ENCODE results near the gene SUN2. TPM values are rescaled to one million over a fixed set of nuclear protein-coding genes. Genes with fewer than 3 reads are reported as not detected.

The SUN2 gene
- total RNA-seq, 2 experiments from 2014 or later, result 120 to 121 TPM

DNA sequence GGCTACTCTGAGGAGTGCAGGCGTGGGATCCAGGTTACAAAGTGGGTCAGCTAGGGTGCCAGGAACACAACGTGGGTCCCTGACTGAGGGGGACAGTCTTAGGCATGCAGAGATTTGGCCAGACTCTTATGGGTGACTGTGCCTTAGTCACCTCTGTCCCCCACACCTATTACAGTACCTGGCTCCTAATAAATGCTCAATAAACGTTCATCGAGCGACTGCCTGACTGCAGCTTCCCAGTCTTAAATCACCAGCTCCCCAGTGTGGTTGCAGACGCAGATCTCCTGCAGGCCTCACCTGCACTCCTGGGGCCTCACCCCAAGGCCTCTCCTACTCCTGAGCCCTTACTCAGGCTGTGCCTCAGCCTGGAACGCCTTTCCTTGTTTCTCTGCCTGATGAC, 3.2 kb upstream of the SUN2 start:
- Mint-ChIP-seq H3K27ac (no peak overlapping the region), H3K9me3 (no peaks in the 10 kb centered on the region), H3K36me3 (ENCODE audit: low read depth) (no peaks in the 10 kb centered on the region), H3K4me3 (no peak overlapping the region), H3K27me3 (ENCODE audit: low read depth) (no peaks in the 10 kb centered on the region), H3K4me1 (ENCODE audit: low read depth) (peaks cover 26% of the 10 kb centered on the region)
- intact Hi-C loops (cut with micrococcal nuclease), result loop anchor here (2.0 to 10.0 kb wide), 6 partner anchors 83 to 577 kb away; partner anchors contain the start of genes MAFF, NPTXR, PLA2G6 and RPL3
- DNase-seq, result no peak
- CTCF ChIA-PET, result interaction anchor here (0.7 to 4.1 kb wide), 4 partner anchors 9 to 84 kb away, joined by 3 to 23 read pairs (median 8); partner anchors contain the start of gene NPTXR

GRCh38 chr22:38758276-38758945, 2.6 kb upstream of the SUN2 start:
- H3K36me3 Mint-ChIP-seq (ENCODE audit: low read depth), result peaks cover under 1% of the 10 kb centered on the region
- H3K27me3 Mint-ChIP-seq (ENCODE audit: low read depth), result no peaks in the 10 kb centered on the region
- intact Hi-C loops (cut with micrococcal nuclease), result loop anchor here (2.0 to 10.0 kb wide), 6 partner anchors 84 to 576 kb away; partner anchors contain the start of genes MAFF, NPTXR, PLA2G6 and RPL3
- H3K4me1 Mint-ChIP-seq (ENCODE audit: low read depth), result peaks cover 31% of the 10 kb centered on the region
- peak; percentile 91 for DNase-seq
- CTCF ChIA-PET, result interaction anchor here (0.6 to 4.1 kb wide), 5 partner anchors 9 to 216 kb away, joined by 3 to 23 read pairs (median 4); partner anchors contain the start of gene NPTXR
- no peaks in the 10 kb centered on the region for H3K9me3 Mint-ChIP-seq
- H3K4me3 Mint-ChIP-seq, result peak overlapping the region; percentile 25
- H3K27ac Mint-ChIP-seq, result no peak overlapping the region

GRCh38 chr22:38757464-38757757, 1.6 kb upstream of the SUN2 start:
- H3K36me3 Mint-ChIP-seq (ENCODE audit: low read depth), result peaks cover 6% of the 10 kb centered on the region
- CTCF ChIA-PET, result interaction anchor here (1.5 to 4.1 kb wide), 2 partner anchors 10 to 25 kb away, joined by 3 to 23 read pairs; no protein-coding TSS in a partner anchor

DNA sequence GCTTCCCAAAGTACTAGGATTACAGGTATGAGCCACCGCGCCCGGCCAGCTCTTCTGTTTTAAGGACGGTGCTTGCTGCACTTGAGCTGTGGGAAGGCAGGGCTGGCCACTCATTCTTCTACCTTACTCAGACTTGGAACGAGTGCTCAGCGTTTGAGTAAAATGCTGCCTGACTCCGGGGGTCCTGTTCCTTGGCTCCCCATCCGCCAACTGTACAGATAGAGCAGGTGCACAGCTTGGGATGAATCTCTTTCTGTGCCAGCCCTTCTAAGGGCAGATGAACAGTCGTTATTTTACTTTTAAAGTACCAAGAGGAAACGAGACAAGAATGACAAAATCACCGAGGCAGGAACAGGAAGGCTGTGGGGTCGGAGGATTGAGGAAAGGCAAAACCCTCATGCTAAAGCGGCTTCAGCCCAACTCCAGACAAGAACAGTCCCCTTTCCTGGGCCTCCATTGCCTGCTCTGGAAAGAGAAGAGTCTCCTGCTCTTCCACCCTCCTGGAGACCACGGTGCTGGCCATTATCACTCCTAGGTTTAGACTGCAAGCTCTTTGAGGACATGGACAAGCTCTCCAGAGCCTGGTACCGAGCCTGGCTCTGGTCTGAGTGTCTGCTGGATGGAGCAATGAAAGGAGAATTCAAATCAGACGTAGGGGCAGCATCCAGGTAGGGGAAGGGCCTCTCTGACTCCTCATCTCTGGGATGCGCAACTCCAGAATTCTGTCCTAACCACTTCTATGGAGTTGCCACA, 1.1 kb upstream of the SUN2 start:
- H3K27me3 Mint-ChIP-seq (ENCODE audit: low read depth), result no peaks in the 10 kb centered on the region
- DNase-seq, result peak; percentile 70

More at GRCh38 chr22:38757464-38757757, 1.6 kb upstream of the SUN2 start:
- intact Hi-C loops (cut with micrococcal nuclease), result loop anchor here (5.0 to 10.0 kb wide), 5 partner anchors 85 to 575 kb away; partner anchors contain the start of genes MAFF, NPTXR, PLA2G6 and RPL3
- H3K4me1 Mint-ChIP-seq (ENCODE audit: low read depth), result peaks cover 38% of the 10 kb centered on the region
- DNase-seq, result no peak
- H3K9me3 Mint-ChIP-seq, result no peaks in the 10 kb centered on the region
- H3K27me3 Mint-ChIP-seq (ENCODE audit: low read depth), result no peaks in the 10 kb centered on the region
- H3K27ac Mint-ChIP-seq, result no peak overlapping the region
- peak overlapping the region; percentile 77 for H3K4me3 Mint-ChIP-seq

DNA sequence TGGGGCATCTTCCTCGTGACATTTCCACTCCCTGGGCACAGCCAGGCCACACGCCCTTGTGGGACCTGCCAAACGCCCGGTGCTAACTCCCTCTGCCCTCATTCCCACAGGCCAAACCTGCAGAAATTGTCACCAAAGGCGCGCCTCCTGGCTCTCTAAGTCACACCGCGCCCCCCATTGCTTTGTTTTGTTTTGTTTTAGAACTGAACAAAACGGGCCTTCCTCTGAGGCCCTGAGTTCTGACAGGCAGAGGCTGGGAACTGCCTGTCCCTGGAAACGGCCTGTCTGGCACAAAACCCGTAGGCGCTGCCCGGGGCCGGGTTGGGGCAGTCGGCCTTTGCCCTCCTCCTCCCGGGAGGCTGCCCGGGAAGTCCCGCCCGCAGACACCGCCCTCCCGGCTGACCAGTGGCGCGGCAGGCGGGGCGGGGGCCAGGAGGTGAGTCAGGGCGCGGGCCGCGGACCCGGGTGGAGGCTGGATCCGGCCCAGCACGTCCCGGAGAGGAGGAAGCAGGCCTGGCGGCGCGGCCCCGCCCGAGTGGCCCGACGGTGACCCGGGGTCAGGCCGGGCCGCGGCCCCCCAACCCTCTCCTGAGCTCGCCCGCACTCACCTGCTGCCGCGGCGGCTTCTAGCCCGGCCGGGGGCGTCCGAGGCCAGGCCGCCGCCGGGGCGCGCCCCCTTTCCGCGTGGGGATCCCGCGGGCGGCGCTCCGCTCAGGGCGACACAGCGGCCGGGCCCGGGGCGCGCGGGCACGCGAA, 465 bp downstream of the SUN2 start:
- DNase-seq, result peak; percentile 61
- intact Hi-C loops (cut with micrococcal nuclease), result loop anchor here (2.0 to 10.0 kb wide), 6 partner anchors 39 to 573 kb away; partner anchors contain the start of genes DNAL4, MAFF, NPTXR and PLA2G6
- peak overlapping the region; percentile 92 for H3K27ac Mint-ChIP-seq
- peak overlapping the region; percentile 92 for H3K4me3 Mint-ChIP-seq
- peaks cover 57% of the 10 kb centered on the region for H3K4me1 Mint-ChIP-seq (ENCODE audit: low read depth)
- peaks cover 22% of the 10 kb centered on the region for H3K36me3 Mint-ChIP-seq (ENCODE audit: low read depth)
- no peaks in the 10 kb centered on the region for H3K27me3 Mint-ChIP-seq (ENCODE audit: low read depth)
- no peaks in the 10 kb centered on the region for H3K9me3 Mint-ChIP-seq
- CTCF ChIA-PET, result no interaction called here

More for the DNA sequence above, 1.1 kb upstream of the SUN2 start:
- intact Hi-C loops (cut with micrococcal nuclease), result loop anchor here (5.0 to 10.0 kb wide), 5 partner anchors 85 to 575 kb away; partner anchors contain the start of genes MAFF, NPTXR, PLA2G6 and RPL3
- Mint-ChIP-seq H3K4me3 (peak overlapping the region; percentile 77), H3K27ac (peak overlapping the region; percentile 88), H3K4me1 (ENCODE audit: low read depth) (peaks cover 44% of the 10 kb centered on the region), H3K9me3 (no peaks in the 10 kb centered on the region), H3K36me3 (ENCODE audit: low read depth) (peaks cover 11% of the 10 kb centered on the region)
- CTCF ChIA-PET, result interaction anchor here (1.2 to 4.1 kb wide), 4 partner anchors 10 to 24 kb away, joined by 3 to 23 read pairs (median 10); no protein-coding TSS in a partner anchor

DNA sequence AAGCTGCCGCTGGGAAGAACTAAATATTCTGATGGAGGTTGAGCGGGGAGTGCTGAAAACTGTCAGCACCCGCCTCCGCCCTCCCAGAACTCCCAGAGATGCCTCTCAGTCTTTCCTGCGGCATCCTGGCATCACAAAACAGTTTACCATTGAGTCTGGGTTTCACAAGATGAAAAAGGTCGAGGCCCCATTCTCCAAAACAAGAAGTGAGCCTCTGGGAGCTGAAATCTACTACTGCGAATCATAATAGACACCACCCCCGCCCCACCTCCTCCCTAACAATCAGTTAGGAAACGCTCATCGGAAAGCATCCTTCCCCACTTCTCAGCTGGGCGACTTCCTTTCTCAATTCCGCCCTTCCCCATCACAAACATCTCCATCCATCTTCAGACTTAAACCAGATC, 1.0 kb downstream of the SUN2 start:
- Mint-ChIP-seq H3K4me1 (ENCODE audit: low read depth) (peaks cover 62% of the 10 kb centered on the region), H3K36me3 (ENCODE audit: low read depth) (peaks cover 26% of the 10 kb centered on the region), H3K9me3 (no peaks in the 10 kb centered on the region), H3K27me3 (ENCODE audit: low read depth) (no peaks in the 10 kb centered on the region), H3K27ac (peak overlapping the region; percentile 92), H3K4me3 (peak overlapping the region; percentile 92)
- intact Hi-C loops (cut with micrococcal nuclease), result loop anchor here (1.0 to 10.0 kb wide), 7 partner anchors 40 to 572 kb away; partner anchors contain the start of genes DNAL4, GTPBP1, MAFF and NPTXR
- DNase-seq, result peak; percentile 72
- CTCF ChIA-PET, result interaction anchor here (1.7 kb wide), 1 partner anchor 14 kb away, joined by 5 read pairs; no protein-coding TSS in a partner anchor

- H3K27ac Mint-ChIP-seq, result peak overlapping the region; percentile 92
- H3K27me3 Mint-ChIP-seq (ENCODE audit: low read depth), result no peaks in the 10 kb centered on the region
- peak; percentile 52 for DNase-seq
- CTCF ChIA-PET, result interaction anchor here (1.5 to 1.7 kb wide), 2 partner anchors 14 to 22 kb away, joined by 4 to 5 read pairs; no protein-coding TSS in a partner anchor
- intact Hi-C loops (cut with micrococcal nuclease), result loop anchor here (1.0 to 10.0 kb wide), 3 partner anchors 41 to 549 kb away; partner anchors contain the start of genes DNAL4, GTPBP1 and MAFF
- H3K4me3 Mint-ChIP-seq, result peak overlapping the region; percentile 92
- H3K9me3 Mint-ChIP-seq, result no peaks in the 10 kb centered on the region
- peaks cover 62% of the 10 kb centered on the region for H3K4me1 Mint-ChIP-seq (ENCODE audit: low read depth)
- peaks cover 31% of the 10 kb centered on the region for H3K36me3 Mint-ChIP-seq (ENCODE audit: low read depth)
These were observed 1.6 kb downstream of the SUN2 start for GRCh38 chr22:38753948-38754750.

DNA sequence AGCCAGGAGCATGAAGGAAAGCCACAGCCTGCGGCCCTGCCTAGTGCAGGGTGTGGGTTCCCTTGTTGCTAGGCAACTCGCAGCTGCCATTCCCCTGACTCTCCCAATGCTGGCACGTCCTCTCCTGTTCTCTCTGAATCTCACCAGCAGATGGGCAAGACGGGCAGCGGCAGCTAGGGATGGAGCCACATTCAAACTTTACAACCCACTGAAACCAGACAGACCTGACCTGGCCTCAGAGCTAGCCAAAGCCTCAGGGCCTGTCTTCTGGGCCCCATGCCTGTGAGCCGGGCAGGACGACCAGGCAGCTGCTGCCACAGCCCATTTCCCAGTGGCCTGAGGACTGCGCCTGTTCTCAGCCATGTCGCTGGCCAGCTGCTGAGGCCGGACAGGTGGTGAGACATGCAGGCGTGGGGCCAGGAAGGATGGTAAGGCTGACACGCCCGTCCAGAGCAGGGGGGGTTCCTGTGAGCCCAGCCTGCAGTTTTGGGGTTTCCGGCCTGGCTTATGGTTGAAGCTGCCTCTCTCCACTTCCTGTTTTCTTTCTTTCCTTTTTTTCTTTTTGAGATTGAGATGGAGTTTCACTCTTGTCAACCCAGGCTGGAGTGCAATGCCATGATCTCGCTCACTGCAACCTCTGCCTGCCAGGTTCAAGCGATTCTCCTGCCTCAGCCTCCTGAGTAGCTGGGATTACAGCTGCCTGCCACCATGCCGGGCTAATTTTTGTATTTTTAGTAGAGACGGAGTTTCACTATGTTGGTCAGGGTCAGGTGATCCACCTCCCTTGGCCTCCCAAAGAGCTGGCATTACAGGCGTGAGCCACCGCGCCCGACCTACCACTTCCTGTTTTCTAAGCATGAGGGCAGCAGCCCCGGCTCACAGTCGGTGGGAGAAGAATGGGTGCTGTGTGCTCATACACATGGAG, 4.1 kb downstream of the SUN2 start:
- Mint-ChIP-seq H3K4me1 (ENCODE audit: low read depth) (peaks cover 45% of the 10 kb centered on the region), H3K36me3 (ENCODE audit: low read depth) (peaks cover 39% of the 10 kb centered on the region), H3K4me3 (peak overlapping the region; percentile 80), H3K27me3 (ENCODE audit: low read depth) (no peaks in the 10 kb centered on the region), H3K9me3 (no peaks in the 10 kb centered on the region), H3K27ac (peak overlapping the region; percentile 98)
- intact Hi-C loops (cut with micrococcal nuclease), result loop anchor here (10.0 kb wide), 1 partner anchor 547 kb away; the partner anchor contains the start of gene MAFF
- peak; percentile 81 for DNase-seq
- CTCF ChIA-PET, result interaction anchor here (0.7 to 1.5 kb wide), 6 partner anchors 14 to 118 kb away, joined by 3 to 9 read pairs (median 4); no protein-coding TSS in a partner anchor

GRCh38 chr22:38751066-38751421, 4.8 kb downstream of the SUN2 start:
- Mint-ChIP-seq H3K27me3 (ENCODE audit: low read depth) (no peaks in the 10 kb centered on the region), H3K27ac (peak overlapping the region; percentile 98), H3K9me3 (no peaks in the 10 kb centered on the region), H3K4me3 (peak overlapping the region; percentile 80), H3K4me1 (ENCODE audit: low read depth) (peaks cover 42% of the 10 kb centered on the region), H3K36me3 (ENCODE audit: low read depth) (peaks cover 39% of the 10 kb centered on the region)
- intact Hi-C loops (cut with micrococcal nuclease), result loop anchor here (10.0 kb wide), 1 partner anchor 546 kb away; the partner anchor contains the start of gene MAFF
- CTCF ChIA-PET, result interaction anchor here (1.3 to 1.4 kb wide), 3 partner anchors 17 to 26 kb away, joined by 3 to 7 read pairs (median 5); no protein-coding TSS in a partner anchor
- no peak for DNase-seq

DNA sequence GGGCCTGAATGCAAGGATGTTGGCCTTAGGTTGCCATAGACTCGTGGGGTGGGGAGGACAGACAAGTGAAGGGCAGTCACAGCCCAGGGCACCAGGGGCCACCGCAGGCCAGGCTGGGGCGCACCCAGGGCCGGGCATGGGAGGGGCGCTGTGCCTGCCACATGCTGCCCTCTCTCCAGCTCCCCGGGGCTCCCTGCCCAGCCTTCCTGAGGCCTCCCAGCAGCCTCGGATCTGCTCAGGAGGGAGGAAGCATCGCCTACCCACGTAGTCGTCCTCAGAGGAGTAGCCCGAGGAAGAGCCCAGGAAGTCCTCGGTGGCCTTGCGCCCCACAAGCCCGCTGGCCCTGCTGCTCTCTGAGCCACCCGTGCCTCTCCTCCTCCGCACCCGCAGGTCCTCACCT, 5.2 kb downstream of the SUN2 start:
- no peak for DNase-seq
- Mint-ChIP-seq H3K4me3 (no peak overlapping the region), H3K36me3 (ENCODE audit: low read depth) (peaks cover 42% of the 10 kb centered on the region), H3K9me3 (no peaks in the 10 kb centered on the region), H3K4me1 (ENCODE audit: low read depth) (peaks cover 42% of the 10 kb centered on the region), H3K27me3 (ENCODE audit: low read depth) (no peaks in the 10 kb centered on the region), H3K27ac (peak overlapping the region; percentile 98)
- intact Hi-C loops (cut with micrococcal nuclease), result loop anchor here (10.0 kb wide), 1 partner anchor 546 kb away; the partner anchor contains the start of gene MAFF
- CTCF ChIA-PET, result interaction anchor here (1.4 kb wide), 1 partner anchor 18 kb away, joined by 5 read pairs; no protein-coding TSS in a partner anchor

Measured in activated naive CD4-positive, alpha-beta T cell treated with anti-CD3 and anti-CD28 coated beads for 36 hours (primary cell).